Activated CD8-positive, alpha-beta T cell treated with anti-CD3 and anti-CD28 coated beads for 36 hours (primary cell): ENCODE measurements around the gene PLCXD1. TPM values are rescaled to one million over a fixed set of nuclear protein-coding genes. Genes with fewer than 3 reads are reported as not detected.
"Not testable (repeated sequence)": the region's sequence is repeated elsewhere in the genome, so short reads cannot be mapped to it uniquely, and the experiment has no call there.

Source experiments
- ATAC-seq: fragments of 200-7000 bp; cut with Tn5 transposase; one replicate; pipeline ENCODE4 v1.10.0; 2021; ENCODE audit warnings: mild to moderate bottlenecking, moderate library complexity
- CTCF ChIA-PET: fragments of 350-600 bp; sonication (Branson Sonifier 250); formaldehyde crosslinking; loops from one replicate; lab custom pipeline; 2021; ENCODE audit warnings: antibody characterized with exemption; lab: Charles Lee
- POLR2A ChIA-PET: fragments of 350-600 bp; sonication (Branson Sonifier 250); formaldehyde crosslinking; loops from one replicate; lab custom pipeline; 2021; ENCODE audit warnings: antibody characterized with exemption; lab: Charles Lee
- DNase-seq: peaks from one replicate; pipeline ENCODE4 v3.0.0-alpha.2; 2020
- H3K27ac Mint-ChIP-seq: one replicate; pipeline ENCODE4 v1.8.0; 2021; ENCODE audit warnings: mild to moderate bottlenecking, mixed read lengths
- H3K27me3 Mint-ChIP-seq: one replicate; pipeline ENCODE4 v1.8.0; 2021; ENCODE audit warnings: mixed read lengths
- H3K36me3 Mint-ChIP-seq: one replicate; pipeline ENCODE4 v1.8.0; 2021; ENCODE audit warnings: low read depth, mixed read lengths
- H3K4me1 Mint-ChIP-seq: one replicate; pipeline ENCODE4 v1.8.0; 2021; ENCODE audit warnings: low read depth, mixed read lengths
- H3K4me3 Mint-ChIP-seq: one replicate; pipeline ENCODE4 v1.8.0; 2021; ENCODE audit warnings: mild to moderate bottlenecking, moderate library complexity, mixed read lengths
- H3K9me3 Mint-ChIP-seq: one replicate; pipeline ENCODE4 v1.8.0; 2021; ENCODE audit warnings: mixed read lengths
- CTCF ChIP-seq: fragments of 200-600 bp; IDR thresholded peaks from one replicate; pipeline ENCODE4 v1.8.0; 2022; ENCODE audit warnings: antibody characterized with exemption, mild to moderate bottlenecking
- intact Hi-C: fragments of 100-400 bp; cut with micrococcal nuclease; formaldehyde crosslinking; loops from one replicate; pipeline ENCODE4 v1.10.0; 2022
- total RNA-seq, 2 experiments: library from RNA; stranded (reverse); gene quantifications; one replicate each; pipeline ENCODE4 v1.2.3, GENCODE V29; 2021

Gene PLCXD1
- total RNA-seq, 2 experiments from 2014 or later, result 63.9 to 65.7 TPM

DNA sequence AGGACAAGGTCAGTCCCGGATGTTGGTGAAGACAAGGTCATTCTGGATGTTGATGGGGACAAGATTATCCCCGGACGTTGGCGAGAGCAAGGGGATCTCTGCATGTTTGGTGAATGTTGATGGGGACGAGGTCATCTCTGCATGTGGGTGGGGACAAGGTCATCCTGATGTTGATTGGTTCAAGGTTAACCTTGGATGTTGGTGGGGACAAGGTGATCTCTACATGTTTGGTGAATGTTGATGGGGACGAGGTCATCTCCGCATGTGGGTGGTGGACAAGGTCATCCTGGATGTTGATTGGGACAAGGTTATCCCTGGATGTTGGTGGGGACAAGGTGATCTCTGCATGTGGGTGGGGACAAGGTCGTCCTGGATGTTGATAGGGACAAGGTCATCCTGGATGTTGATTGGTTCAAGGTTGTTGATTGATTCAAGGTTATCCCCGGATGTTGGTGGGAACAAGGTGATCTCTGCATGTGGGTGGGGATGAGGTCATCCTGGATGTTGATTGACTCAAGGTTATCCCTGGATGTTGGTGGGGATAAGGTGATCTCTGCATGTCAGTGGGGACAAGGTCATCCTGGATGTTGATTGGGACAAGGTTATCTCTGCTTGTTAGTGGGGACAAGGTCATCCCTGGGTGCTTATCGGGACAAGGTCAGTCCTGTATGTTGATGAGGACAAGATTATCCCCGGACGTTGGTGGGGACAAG is 28.8 kb upstream of the PLCXD1 start:
- peaks cover 20% of the 10 kb centered on the region for H3K4me1 Mint-ChIP-seq
- peak overlapping the region; percentile 99 for H3K27ac Mint-ChIP-seq
- CTCF ChIA-PET, result no interaction called here
- H3K36me3 Mint-ChIP-seq, result peaks cover 8% of the 10 kb centered on the region
- DNase-seq, result no peak
- POLR2A ChIA-PET, result no interaction called here
- peaks cover 8% of the 10 kb centered on the region for H3K9me3 Mint-ChIP-seq
- intact Hi-C loops, result no loop called here
- TF ChIP-seq CTCF, result no peak
- no peaks in the 10 kb centered on the region for H3K27me3 Mint-ChIP-seq
- H3K4me3 Mint-ChIP-seq, result no peak overlapping the region
- no peak for ATAC-seq

- ChIA-PET CTCF (no interaction called here), POLR2A (no interaction called here)
- Mint-ChIP-seq H3K36me3 (peaks cover 8% of the 10 kb centered on the region), H3K4me3 (no peak overlapping the region), H3K27ac (peak overlapping the region; percentile 99), H3K4me1 (peaks cover 20% of the 10 kb centered on the region), H3K27me3 (no peaks in the 10 kb centered on the region), H3K9me3 (peaks cover 8% of the 10 kb centered on the region)
- DNase-seq (no peak), ATAC-seq (no peak)
- TF ChIP-seq CTCF, result no peak
- intact Hi-C loops, result no loop called here
Observed at GRCh38 chrX:252957-253291, 28.3 kb upstream of the PLCXD1 start.

DNA sequence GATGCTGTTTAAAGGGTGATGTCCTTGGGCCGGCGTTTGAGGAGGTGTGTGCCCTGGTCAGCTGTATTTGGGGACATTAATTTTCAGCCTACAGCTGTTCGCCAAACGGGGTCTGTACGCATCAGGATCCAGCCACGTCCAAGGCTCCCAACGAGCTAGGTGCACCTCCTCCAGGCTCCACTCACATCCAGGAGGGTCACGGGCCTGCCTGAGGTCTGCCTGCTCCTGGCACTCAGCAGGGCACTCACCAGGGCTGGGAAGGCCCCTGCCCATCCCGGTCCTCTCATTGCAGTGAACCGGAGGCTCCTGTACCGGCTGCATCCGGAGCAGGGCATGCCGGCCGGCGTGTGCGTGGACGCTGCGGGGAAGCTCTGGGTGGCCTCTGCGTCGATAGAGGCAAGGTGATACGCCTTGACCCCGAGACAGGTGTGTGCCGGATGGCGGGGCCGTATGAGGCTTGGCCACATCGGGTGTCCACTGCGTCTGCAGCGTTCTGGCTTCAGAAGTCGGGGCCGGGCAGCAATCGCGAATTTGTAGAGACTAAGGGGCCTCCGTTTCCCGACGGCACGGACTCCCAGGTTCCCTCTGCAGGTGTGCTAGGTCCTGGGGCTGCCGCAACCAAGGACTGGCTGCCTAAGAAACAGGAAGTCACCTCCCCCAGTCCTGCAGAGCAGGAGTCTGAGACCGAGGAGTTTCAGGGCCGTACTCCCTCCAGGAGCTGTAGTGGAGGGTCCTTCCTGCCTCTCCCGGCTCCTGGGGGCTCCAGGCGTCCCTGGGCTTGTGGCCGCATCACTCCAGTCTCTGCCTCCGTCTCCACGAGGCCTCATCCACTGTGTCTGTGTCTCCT is 27.5 kb upstream of the PLCXD1 start:
- Mint-ChIP-seq H3K27me3 (no peaks in the 10 kb centered on the region), H3K27ac (peak overlapping the region; percentile 25), H3K9me3 (peaks cover 8% of the 10 kb centered on the region), H3K36me3 (peaks cover 8% of the 10 kb centered on the region), H3K4me1 (peaks cover 20% of the 10 kb centered on the region), H3K4me3 (no peak overlapping the region)
- ATAC-seq, result no peak
- no peak for DNase-seq
- no peak for TF ChIP-seq CTCF
- ChIA-PET CTCF (no interaction called here), POLR2A (no interaction called here)
- intact Hi-C loops, result no loop called here

GRCh38 chrX:254630-255215 is 26.5 kb upstream of the PLCXD1 start:
- DNase-seq (no peak), ATAC-seq (no peak)
- peaks cover 8% of the 10 kb centered on the region for H3K9me3 Mint-ChIP-seq
- H3K4me3 Mint-ChIP-seq, result no peak overlapping the region
- no peak for TF ChIP-seq CTCF
- POLR2A ChIA-PET, result no interaction called here
- CTCF ChIA-PET, result no interaction called here
- intact Hi-C loops, result no loop called here
- peaks cover 19% of the 10 kb centered on the region for H3K4me1 Mint-ChIP-seq
- no peaks in the 10 kb centered on the region for H3K27me3 Mint-ChIP-seq
- no peak overlapping the region for H3K27ac Mint-ChIP-seq
- H3K36me3 Mint-ChIP-seq, result peaks cover 8% of the 10 kb centered on the region

- Mint-ChIP-seq H3K27ac (no peak overlapping the region), H3K9me3 (peaks cover 8% of the 10 kb centered on the region), H3K27me3 (no peaks in the 10 kb centered on the region), H3K36me3 (peaks cover 6% of the 10 kb centered on the region), H3K4me1 (peaks cover 17% of the 10 kb centered on the region), H3K4me3 (no peak overlapping the region)
- POLR2A ChIA-PET, result no interaction called here
- TF ChIP-seq CTCF, result no peak
- ATAC-seq, result no peak
- intact Hi-C loops, result no loop called here
- no peak for DNase-seq
- CTCF ChIA-PET, result no interaction called here
Observed at GRCh38 chrX:255923-256331, 25.3 kb upstream of the PLCXD1 start.

GRCh38 chrX:257054-257453 is 24.1 kb upstream of the PLCXD1 start:
- H3K27me3 Mint-ChIP-seq, POLR2A ChIA-PET, H3K27ac Mint-ChIP-seq, ATAC-seq, H3K9me3 Mint-ChIP-seq, H3K4me3 Mint-ChIP-seq, H3K4me1 Mint-ChIP-seq, H3K36me3 Mint-ChIP-seq, intact Hi-C loops, CTCF ChIA-PET, DNase-seq: not testable (repeated sequence)
